Activated T-cell treated with anti-CD3 and anti-CD28 coated beads, Interleukin-2, amount 50 U/mL, for 72 hours (primary cell): Measurements from ENCODE around the gene DUOXA1. TPM values are rescaled to one million over a fixed set of nuclear protein-coding genes. Genes with fewer than 3 reads are reported as not detected.

Experiments
- ATAC-seq, 2 donors: fragments of 150-1000 bp; cut with Tn5 transposase; replicated peaks in 1 of 2; 2 replicates each; pipeline ENCODE4 v1.10.0; 2021; ENCODE audit warnings: moderate library complexity in 2 of 2, mild to moderate bottlenecking in 1 of 2
- DNase-seq, 2 donors: peaks; one replicate each; pipeline ENCODE4 v3.0.0; 2021 to 2022; ENCODE audit warnings: mixed read lengths in 1 of 2
- H3K27ac Mint-ChIP-seq: one replicate; pipeline ENCODE4 v1.8.0; 2022; ENCODE audit warnings: mild to moderate bottlenecking, moderate library complexity, mixed read lengths
- H3K27me3 Mint-ChIP-seq: one replicate; pipeline ENCODE4 v1.8.0; 2022; ENCODE audit warnings: low read depth, mixed read lengths
- H3K36me3 Mint-ChIP-seq, 2 donors: one replicate each; pipeline ENCODE4 v1.8.0; 2022; ENCODE audit warnings: mixed read lengths in 2 of 2, mild to moderate bottlenecking in 1 of 2; ENCODE audit not compliant: insufficient read depth in 2 of 2
- H3K4me1 Mint-ChIP-seq: one replicate; pipeline ENCODE4 v1.8.0; 2022; ENCODE audit warnings: low read depth, mixed read lengths
- H3K4me3 Mint-ChIP-seq, 2 donors: one replicate each; pipeline ENCODE4 v1.8.0; 2022; ENCODE audit warnings: mild to moderate bottlenecking in 2 of 2, mixed read lengths in 2 of 2, moderate library complexity in 2 of 2
- H3K9me3 Mint-ChIP-seq, 2 donors: one replicate each; pipeline ENCODE4 v1.8.0; 2022; ENCODE audit warnings: mixed read lengths in 2 of 2
- total RNA-seq, 2 donors: library from RNA; stranded (reverse); gene quantifications; one replicate each; pipeline ENCODE4 v1.2.3, GENCODE V29; 2022

The DUOXA1 gene
- total RNA-seq, 2 donors from 2014 or later, result 0.46 to 0.65 TPM

GRCh38 chr15:45134046-45134445 lies 4.4 kb upstream of the DUOXA1 start:
- no peaks in the 10 kb centered on the region for H3K9me3 Mint-ChIP-seq
- H3K4me1 Mint-ChIP-seq, result peaks cover 14% of the 10 kb centered on the region
- ATAC-seq (no peak), DNase-seq (no peak)
- H3K27ac Mint-ChIP-seq, result no peak overlapping the region
- peaks cover 0 to 1% of the 10 kb centered on the region in 2 donors for H3K36me3 Mint-ChIP-seq
- peaks cover 58% of the 10 kb centered on the region for H3K27me3 Mint-ChIP-seq
- peak overlapping the region in 1 of 2 donors; percentile 77 for H3K4me3 Mint-ChIP-seq

- Mint-ChIP-seq H3K9me3 (no peaks in the 10 kb centered on the region), H3K4me1 (peaks cover 14% of the 10 kb centered on the region), H3K27me3 (peaks cover 63% of the 10 kb centered on the region), H3K36me3 (peaks cover 0 to 1% of the 10 kb centered on the region in 2 donors), H3K27ac (no peak overlapping the region), H3K4me3 (no peak overlapping the region)
- ATAC-seq (no peak), DNase-seq (no peak)
Measured at GRCh38 chr15:45133561-45133920, 3.9 kb upstream of the DUOXA1 start.

GRCh38 chr15:45132844-45133560 lies 3.3 kb upstream of the DUOXA1 start:
- Mint-ChIP-seq H3K27me3 (peaks cover 68% of the 10 kb centered on the region), H3K9me3 (no peaks in the 10 kb centered on the region), H3K36me3 (peaks cover 0 to 1% of the 10 kb centered on the region in 2 donors), H3K4me3 (no peak overlapping the region), H3K27ac (no peak overlapping the region), H3K4me1 (peaks cover 14% of the 10 kb centered on the region)
- DNase-seq (no peak), ATAC-seq (peak; percentile 12 to 38)

- peaks cover 12% of the 10 kb centered on the region for H3K4me1 Mint-ChIP-seq
- no peak overlapping the region for H3K27ac Mint-ChIP-seq
- no peak overlapping the region for H3K4me3 Mint-ChIP-seq
- DNase-seq, result no peak
- no peaks in the 10 kb centered on the region for H3K9me3 Mint-ChIP-seq
- peaks cover 72% of the 10 kb centered on the region for H3K27me3 Mint-ChIP-seq
- H3K36me3 Mint-ChIP-seq, result peaks cover 0 to 1% of the 10 kb centered on the region in 2 donors
- no peak for ATAC-seq
Measured at GRCh38 chr15:45131510-45131909, 1.8 kb upstream of the DUOXA1 start.

- ATAC-seq (no peak), DNase-seq (no peak)
- no peak overlapping the region for H3K27ac Mint-ChIP-seq
- H3K27me3 Mint-ChIP-seq, result peaks cover 77% of the 10 kb centered on the region
- peak overlapping the region in 1 of 2 donors; percentile 55 for H3K4me3 Mint-ChIP-seq
- peaks cover 0 to 1% of the 10 kb centered on the region in 2 donors for H3K36me3 Mint-ChIP-seq
- peaks cover 7% of the 10 kb centered on the region for H3K4me1 Mint-ChIP-seq
- H3K9me3 Mint-ChIP-seq, result no peaks in the 10 kb centered on the region
Measured at GRCh38 chr15:45130291-45131000, 767 bp upstream of the DUOXA1 start.

GRCh38 chr15:45128971-45129639 lies 574 bp downstream of the DUOXA1 start:
- Mint-ChIP-seq H3K36me3 (peaks cover 0 to 1% of the 10 kb centered on the region in 2 donors), H3K4me1 (no peaks in the 10 kb centered on the region), H3K9me3 (no peaks in the 10 kb centered on the region), H3K27ac (no peak overlapping the region), H3K4me3 (peak overlapping the region in 1 of 2 donors; percentile 35), H3K27me3 (peaks cover 82% of the 10 kb centered on the region)
- DNase-seq (no peak), ATAC-seq (no peak)

- Mint-ChIP-seq H3K4me3 (no peak overlapping the region), H3K27ac (no peak overlapping the region), H3K27me3 (peaks cover 66% of the 10 kb centered on the region), H3K36me3 (peaks cover 0 to 1% of the 10 kb centered on the region in 2 donors), H3K9me3 (no peaks in the 10 kb centered on the region), H3K4me1 (no peaks in the 10 kb centered on the region)
- DNase-seq (no peak), ATAC-seq (no peak)
Measured at GRCh38 chr15:45126535-45127158, 3.0 kb downstream of the DUOXA1 start.

- H3K27ac Mint-ChIP-seq, result no peak overlapping the region
- H3K4me1 Mint-ChIP-seq, result peaks cover under 1% of the 10 kb centered on the region
- DNase-seq, result no peak
- no peak for ATAC-seq
- H3K9me3 Mint-ChIP-seq, result no peaks in the 10 kb centered on the region
- peaks cover 56% of the 10 kb centered on the region for H3K27me3 Mint-ChIP-seq
- H3K36me3 Mint-ChIP-seq, result no peaks in the 10 kb centered on the region
- H3K4me3 Mint-ChIP-seq, result no peak overlapping the region
Measured at GRCh38 chr15:45123397-45123796, 6.3 kb downstream of the DUOXA1 start.

- ATAC-seq (no peak), DNase-seq (no peak)
- Mint-ChIP-seq H3K9me3 (no peaks in the 10 kb centered on the region), H3K27ac (no peak overlapping the region), H3K4me3 (no peak overlapping the region), H3K27me3 (peaks cover 56% of the 10 kb centered on the region), H3K36me3 (peaks cover 0 to 1% of the 10 kb centered on the region in 2 donors), H3K4me1 (peaks cover 7% of the 10 kb centered on the region)
Measured at GRCh38 chr15:45122719-45123118, 7.0 kb downstream of the DUOXA1 start.

GRCh38 chr15:45121706-45122417 lies 7.8 kb downstream of the DUOXA1 start:
- Mint-ChIP-seq H3K27me3 (peaks cover 60% of the 10 kb centered on the region), H3K36me3 (peaks cover 0 to 1% of the 10 kb centered on the region in 2 donors), H3K4me3 (no peak overlapping the region), H3K9me3 (no peaks in the 10 kb centered on the region), H3K4me1 (peaks cover 14% of the 10 kb centered on the region), H3K27ac (no peak overlapping the region)
- DNase-seq (no peak), ATAC-seq (no peak)

GRCh38 chr15:45121020-45121419 lies 8.7 kb downstream of the DUOXA1 start:
- ATAC-seq (no peak), DNase-seq (no peak)
- Mint-ChIP-seq H3K9me3 (no peaks in the 10 kb centered on the region), H3K27me3 (peaks cover 63% of the 10 kb centered on the region), H3K27ac (no peak overlapping the region), H3K4me3 (no peak overlapping the region), H3K4me1 (peaks cover 21% of the 10 kb centered on the region), H3K36me3 (peaks cover 0 to 1% of the 10 kb centered on the region in 2 donors)

- Mint-ChIP-seq H3K4me1 (peaks cover 21% of the 10 kb centered on the region), H3K27ac (no peak overlapping the region), H3K4me3 (no peak overlapping the region), H3K27me3 (peaks cover 63% of the 10 kb centered on the region), H3K9me3 (no peaks in the 10 kb centered on the region), H3K36me3 (peaks cover 0 to 1% of the 10 kb centered on the region in 2 donors)
- DNase-seq (no peak), ATAC-seq (no peak)
Measured at GRCh38 chr15:45120081-45120972, 9.4 kb downstream of the DUOXA1 start.
